Fibroblast of lung (primary cell): Measurements from ENCODE around the gene GNPDA2. TPM values are rescaled to one million over a fixed set of nuclear protein-coding genes. Genes with fewer than 3 reads are reported as not detected.

Experiments
- DNase-seq, 2 donors: peaks; one replicate each; pipeline versions ENCODE4 v3.0.0 to v3.0.0-alpha.2; 2010; ENCODE audit warnings: low read depth in 2 of 2
- H2AFZ ChIP-seq: 2 replicates; pipeline ENCODE4 v1.5.1; 2012; ENCODE audit warnings: low read length, control low read depth, inconsistent platforms
- H3K27ac ChIP-seq: 2 replicates; pipeline ENCODE4 v1.5.1; 2011; ENCODE audit warnings: low read length, control low read depth; ENCODE audit not compliant: insufficient read depth
- H3K27me3 ChIP-seq: 2 replicates; pipeline ENCODE4 v1.5.1; 2011; ENCODE audit warnings: mild to moderate bottlenecking, low read length; ENCODE audit not compliant: control insufficient read depth, insufficient read depth
- H3K36me3 ChIP-seq: 2 replicates; pipeline ENCODE4 v1.5.1; 2011; ENCODE audit warnings: low read length; ENCODE audit not compliant: control insufficient read depth, insufficient read depth
- H3K4me1 ChIP-seq: 2 replicates; pipeline ENCODE4 v1.5.1; 2011; ENCODE audit warnings: low read length; ENCODE audit not compliant: control insufficient read depth, insufficient read depth; ENCODE audit errors: extremely low read depth
- H3K4me2 ChIP-seq: 2 replicates; pipeline ENCODE4 v1.5.1; 2011; ENCODE audit warnings: low read length, control low read depth; ENCODE audit not compliant: insufficient read depth; ENCODE audit errors: extremely low read depth
- H3K4me3 ChIP-seq, 4 experiments: fragments of 200-600 bp in 1 of 4; sonication (generic) in 1 of 4; replicated peaks in 1 of 4; 2 replicates each; pipeline ENCODE4 v1.5.1; 2011 to 2016; ENCODE audit warnings: low read length in 4 of 4, low read depth in 3 of 4, mild to moderate bottlenecking in 3 of 4, control low read depth in 2 of 4, inconsistent platforms in 1 of 4, mixed read lengths in 1 of 4; ENCODE audit not compliant: insufficient read depth in 1 of 4; ENCODE audit errors: control extremely low read depth in 1 of 4
- H3K79me2 ChIP-seq: 2 replicates; pipeline ENCODE4 v1.5.1; 2012; ENCODE audit warnings: mild to moderate bottlenecking, low read length, inconsistent platforms; ENCODE audit not compliant: control insufficient read depth, insufficient read depth
- H3K9ac ChIP-seq: 2 replicates; pipeline ENCODE4 v1.5.1; 2011; ENCODE audit warnings: mild to moderate bottlenecking, low read length, control low read depth; ENCODE audit not compliant: insufficient read depth
- H3K9me3 ChIP-seq: 2 replicates; pipeline ENCODE4 v1.5.1; 2012; ENCODE audit warnings: low read depth, low read length; ENCODE audit not compliant: control insufficient read depth, insufficient read depth
- H4K20me1 ChIP-seq: 2 replicates; pipeline ENCODE4 v1.5.1; 2011; ENCODE audit warnings: low read length; ENCODE audit not compliant: control insufficient read depth, insufficient read depth; ENCODE audit errors: extremely low read depth
- CTCF ChIP-seq, 2 donors: IDR thresholded peaks in 1 of 2; conservative IDR thresholded peaks in 1 of 2; 1 replicate in 1 of 2; 2 replicates in 1 of 2; pipeline ENCODE4 v1.5.1; 2011 to 2012; ENCODE audit warnings: low read length in 2 of 2, control low read depth in 1 of 2, inconsistent platforms in 1 of 2, low read depth in 1 of 2, mild to moderate bottlenecking in 1 of 2
- EZH2 ChIP-seq: IDR thresholded peaks from 2 replicates; pipeline ENCODE4 v1.5.1; 2012; ENCODE audit warnings: low read length, control low read depth, mild to moderate bottlenecking; ENCODE audit errors: missing control alignments
- polyA plus RNA-seq, 2 donors: library from polyadenylated mRNA; depleted of rRNA in 1 of 2; stranded (reverse) in 1 of 2; unstranded in 1 of 2; fragments of >200 nt; gene quantifications; 2 replicates each; pipeline ENCODE4 v1.2.1, GENCODE V29; 2011 to 2012; ENCODE audit warnings: missing spikeins in 1 of 2
- total RNA-seq: library from RNA; depleted of rRNA; stranded (reverse); fragments of >200 nt; gene quantifications from 2 replicates; pipeline ENCODE4 v1.2.1, GENCODE V29; 2014

Gene GNPDA2
- total and polyA plus RNA-seq, 2 donors (not counting 1 experiment from before 2014, with no cell fraction given), result 23.1 to 31.6 TPM

GRCh38 chr4:44674471-44674870 is 51.9 kb downstream of the GNPDA2 start:
- no peaks in the 10 kb centered on the region for H3K36me3 ChIP-seq
- no peak overlapping the region for H3K9ac ChIP-seq
- no peaks in the 10 kb centered on the region for H3K9me3 ChIP-seq
- TF ChIP-seq EZH2 (no peak), CTCF (conservative IDR thresholded peaks at IDR 0.05 in 1 of 2, IDR thresholded peaks at IDR 0.05 in 1 of 2; ENCODE audit: low read depth in 1 of 2, low read length in 2 of 2) (peak in 1 of 2 donors; percentile 12)
- no peak overlapping the region for H3K27ac ChIP-seq
- H3K79me2 ChIP-seq, result peaks cover 12% of the 10 kb centered on the region
- peak in 1 of 2 donors; percentile 4 for DNase-seq
- H3K4me3 ChIP-seq, result no peak overlapping the region
- H4K20me1 ChIP-seq, result no peaks in the 10 kb centered on the region
- H3K4me1 ChIP-seq, result no peaks in the 10 kb centered on the region
- H2AFZ ChIP-seq, result no peak overlapping the region
- no peak overlapping the region for H3K4me2 ChIP-seq
- H3K27me3 ChIP-seq, result no peaks in the 10 kb centered on the region

- Histone ChIP-seq H3K4me2 (no peak overlapping the region), H3K4me3 (no peak overlapping the region), H2AFZ (no peak overlapping the region), H3K27ac (no peak overlapping the region), H3K9me3 (no peaks in the 10 kb centered on the region), H3K27me3 (no peaks in the 10 kb centered on the region), H3K79me2 (no peaks in the 10 kb centered on the region), H3K36me3 (no peaks in the 10 kb centered on the region), H4K20me1 (no peaks in the 10 kb centered on the region), H3K9ac (no peak overlapping the region), H3K4me1 (no peaks in the 10 kb centered on the region)
- DNase-seq, result no peak
- TF ChIP-seq CTCF (conservative IDR thresholded peaks at IDR 0.05 in 1 of 2, IDR thresholded peaks at IDR 0.05 in 1 of 2; ENCODE audit: low read depth in 1 of 2, low read length in 2 of 2) (no peak), EZH2 (no peak)
These were observed 54.7 kb downstream of the GNPDA2 start for GRCh38 chr4:44671636-44672035.

- TF ChIP-seq EZH2 (no peak), CTCF (conservative IDR thresholded peaks at IDR 0.05 in 1 of 2, IDR thresholded peaks at IDR 0.05 in 1 of 2; ENCODE audit: low read depth in 1 of 2, low read length in 2 of 2) (no peak)
- no peaks in the 10 kb centered on the region for H3K36me3 ChIP-seq
These were observed 55.7 kb downstream of the GNPDA2 start for GRCh38 chr4:44670506-44671199.

More at GRCh38 chr4:44670506-44671199, 55.7 kb downstream of the GNPDA2 start:
- H3K4me3 ChIP-seq, result no peak overlapping the region
- H3K79me2 ChIP-seq, result no peaks in the 10 kb centered on the region
- no peaks in the 10 kb centered on the region for H3K4me1 ChIP-seq
- H3K27me3 ChIP-seq, result no peaks in the 10 kb centered on the region
- H3K27ac ChIP-seq, result no peak overlapping the region
- DNase-seq, result no peak
- no peak overlapping the region for H3K9ac ChIP-seq
- no peaks in the 10 kb centered on the region for H3K9me3 ChIP-seq
- H4K20me1 ChIP-seq, result no peaks in the 10 kb centered on the region
- H2AFZ ChIP-seq, result no peak overlapping the region
- H3K4me2 ChIP-seq, result no peak overlapping the region
